GM18517 (cell line): ENCODE results near the gene NOD2.

Source experiments
- ATAC-seq: cut with Tn5 transposase; IDR thresholded peaks from one replicate; pipeline ENCODE4 v1.9.1; 2021; ENCODE audit warnings: mild to moderate bottlenecking, moderate library complexity; ENCODE audit not compliant: unreplicated experiment

The NOD2 gene

DNA sequence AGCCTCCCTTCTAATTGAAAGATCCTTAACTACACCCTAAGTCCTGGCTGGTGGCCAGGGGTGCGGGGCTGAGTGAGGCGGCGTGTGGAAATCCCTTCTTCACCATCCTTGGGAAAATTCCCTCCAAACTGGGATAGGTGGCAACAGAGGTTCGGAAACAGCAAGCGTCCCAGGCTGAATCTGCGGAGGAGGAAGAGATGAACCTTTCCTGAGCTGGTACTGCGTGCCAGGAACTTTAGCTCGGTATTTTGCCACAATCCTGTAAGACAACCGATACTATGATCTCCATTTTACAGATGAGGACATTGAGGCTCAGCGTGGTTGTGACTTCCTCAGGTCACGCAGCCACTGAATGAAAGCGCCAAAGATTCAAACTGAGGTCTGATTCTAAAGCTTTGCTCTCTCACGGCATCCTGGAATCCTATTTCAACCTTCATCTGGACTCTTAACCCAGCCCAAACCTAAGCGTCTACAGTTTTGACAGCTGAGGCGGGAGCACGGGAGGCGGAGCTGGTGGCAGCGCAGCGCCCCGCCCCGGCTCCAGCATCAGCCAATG lies 47.9 kb downstream of the NOD2 start:
- peak; percentile 4 for ATAC-seq

DNA sequence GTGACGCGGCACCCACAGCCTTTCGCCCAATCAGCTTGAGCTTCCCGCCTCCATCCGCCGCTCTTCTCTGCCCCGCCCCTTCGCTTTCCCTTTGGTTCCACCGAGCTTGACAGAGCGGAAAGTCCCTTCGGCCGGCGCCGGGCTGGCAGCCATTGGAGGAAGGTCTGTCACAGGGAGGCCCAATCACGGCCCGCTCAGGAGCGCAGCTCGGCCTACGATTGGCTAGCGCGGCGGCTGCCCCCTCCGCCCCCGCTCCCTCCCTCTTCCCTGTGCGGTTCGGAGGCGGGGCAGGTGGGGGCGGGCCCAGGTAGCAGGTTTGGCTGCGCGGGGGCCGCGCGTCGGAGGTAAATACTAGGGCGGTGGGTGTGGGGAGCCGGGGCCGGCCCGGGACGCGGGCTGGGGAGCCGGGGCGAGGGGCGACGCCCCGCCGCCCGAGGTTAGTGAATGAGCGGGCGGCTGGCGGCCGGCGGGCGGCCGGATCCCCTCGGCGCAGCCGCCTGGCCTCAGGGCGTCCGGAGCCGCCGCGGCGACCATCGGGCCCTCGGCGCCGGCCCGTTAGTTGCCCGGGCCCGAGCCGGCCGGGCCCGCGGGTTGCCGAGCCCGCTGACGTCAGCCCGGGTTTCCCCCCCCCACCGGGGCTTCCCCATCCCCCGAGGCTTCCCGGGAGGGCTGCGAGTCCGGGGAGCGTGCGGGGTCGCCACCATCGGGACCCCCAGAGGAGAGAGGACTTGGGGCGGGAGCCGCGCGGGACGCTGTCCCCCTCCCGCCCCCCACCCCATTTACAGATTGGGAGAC lies 48.6 kb downstream of the NOD2 start, which contains the start of gene CYLD:
TSS of gene CYLD (plus strand) at position 306 of the 795 bp plus-strand sequence. CDS start 7,613 bp downstream, outside the sequence.
- ATAC-seq, result peak; percentile 90

DNA sequence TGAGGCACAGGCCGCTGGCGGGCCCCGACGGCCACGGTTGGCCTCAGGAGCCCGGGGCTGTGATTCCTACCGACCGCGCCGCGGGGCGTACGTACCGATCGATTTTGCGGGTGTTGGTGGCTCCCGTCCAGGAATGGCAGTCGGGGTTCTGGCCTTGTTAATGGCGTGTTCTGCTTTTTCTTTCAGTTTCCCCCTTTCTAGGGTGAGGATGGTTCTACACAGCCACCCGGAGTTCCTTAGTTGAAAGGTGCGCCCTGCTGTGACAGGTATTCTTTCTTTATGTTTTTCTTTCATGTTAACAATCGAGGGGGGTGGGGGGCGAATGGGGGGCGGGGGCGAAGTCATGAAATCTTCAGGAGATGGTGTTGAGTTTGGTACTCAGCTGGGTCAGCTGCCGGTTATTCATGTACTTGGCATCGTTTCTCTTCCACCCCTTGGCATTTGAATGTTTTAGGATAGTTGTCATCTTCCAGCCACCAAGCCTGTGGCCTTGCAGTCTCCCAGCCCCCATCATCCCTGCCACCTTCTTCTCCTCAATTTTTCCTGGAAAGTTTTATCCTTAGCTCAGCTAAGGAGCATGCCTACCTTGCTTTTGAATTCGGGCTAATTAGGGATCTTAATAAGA lies 49.3 kb downstream of the NOD2 start:
- ATAC-seq, result no peak

DNA sequence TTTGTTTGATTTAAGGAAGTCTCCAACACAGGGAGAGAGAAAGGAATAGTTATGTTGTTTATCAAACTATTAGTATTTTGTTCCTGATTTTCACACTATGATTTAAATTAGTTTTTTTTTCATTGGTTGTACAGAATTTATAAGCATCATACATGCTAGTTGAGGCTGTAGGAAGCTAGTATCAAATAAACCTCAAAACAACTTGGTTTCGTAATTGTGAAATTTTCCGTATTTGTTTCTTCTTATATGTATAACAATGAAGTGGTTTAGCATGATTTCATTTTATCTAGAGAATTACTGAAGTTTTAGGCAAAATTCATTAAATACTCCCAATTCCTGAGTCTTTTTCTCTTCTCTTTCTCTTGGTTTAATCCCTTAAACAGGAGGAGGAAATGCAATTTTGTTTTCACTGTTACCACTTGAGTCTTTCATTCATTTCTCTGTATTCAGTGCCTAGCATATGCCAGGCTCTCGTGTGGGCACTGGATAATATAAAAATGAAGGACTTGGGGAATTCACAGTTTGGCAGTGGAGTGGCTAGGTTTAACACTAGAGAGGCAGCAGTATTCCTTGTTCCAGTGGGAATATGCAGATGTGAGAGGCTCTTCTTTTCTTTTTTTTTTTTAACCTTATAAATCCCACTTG lies 50.3 kb downstream of the NOD2 start:
- ATAC-seq, result no peak

DNA sequence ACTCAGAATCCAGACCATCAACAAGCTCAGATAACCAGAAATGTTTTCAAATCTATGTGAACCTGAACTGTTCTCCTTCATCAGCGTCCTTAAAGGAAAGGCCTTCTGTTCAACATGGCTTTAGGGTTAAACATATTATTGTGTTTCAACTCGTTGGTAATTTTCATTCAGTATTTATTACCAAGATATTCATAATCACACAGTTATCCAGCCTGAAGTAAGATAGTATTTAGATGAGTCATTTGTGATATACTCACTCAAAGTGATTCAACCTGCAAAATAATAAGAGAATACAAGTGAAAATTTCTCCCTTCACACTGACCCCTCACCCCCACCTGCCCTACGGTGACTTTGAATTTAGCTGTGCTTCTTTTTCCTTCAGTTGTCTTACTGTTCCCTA lies 51.5 kb downstream of the NOD2 start:
- no peak for ATAC-seq

DNA sequence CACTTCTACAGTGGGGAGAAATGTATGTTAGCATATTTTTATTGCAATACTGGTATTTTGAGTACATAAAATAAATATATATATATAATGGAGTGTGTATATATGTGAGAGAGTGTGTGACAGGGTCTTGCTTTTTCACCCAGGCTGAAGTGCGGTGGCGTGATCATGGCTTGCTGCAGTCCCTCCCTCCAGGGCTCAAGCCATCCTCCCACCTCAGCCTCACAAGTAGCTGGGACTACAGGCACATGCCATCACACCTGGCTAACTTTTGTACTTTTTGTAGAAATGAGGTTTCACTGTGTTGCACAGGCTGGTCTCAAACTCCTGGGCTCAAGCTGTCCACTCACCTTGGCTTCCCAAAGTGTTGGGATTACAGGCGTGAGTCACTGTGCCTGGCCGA lies 52.5 kb downstream of the NOD2 start:
- no peak for ATAC-seq

DNA sequence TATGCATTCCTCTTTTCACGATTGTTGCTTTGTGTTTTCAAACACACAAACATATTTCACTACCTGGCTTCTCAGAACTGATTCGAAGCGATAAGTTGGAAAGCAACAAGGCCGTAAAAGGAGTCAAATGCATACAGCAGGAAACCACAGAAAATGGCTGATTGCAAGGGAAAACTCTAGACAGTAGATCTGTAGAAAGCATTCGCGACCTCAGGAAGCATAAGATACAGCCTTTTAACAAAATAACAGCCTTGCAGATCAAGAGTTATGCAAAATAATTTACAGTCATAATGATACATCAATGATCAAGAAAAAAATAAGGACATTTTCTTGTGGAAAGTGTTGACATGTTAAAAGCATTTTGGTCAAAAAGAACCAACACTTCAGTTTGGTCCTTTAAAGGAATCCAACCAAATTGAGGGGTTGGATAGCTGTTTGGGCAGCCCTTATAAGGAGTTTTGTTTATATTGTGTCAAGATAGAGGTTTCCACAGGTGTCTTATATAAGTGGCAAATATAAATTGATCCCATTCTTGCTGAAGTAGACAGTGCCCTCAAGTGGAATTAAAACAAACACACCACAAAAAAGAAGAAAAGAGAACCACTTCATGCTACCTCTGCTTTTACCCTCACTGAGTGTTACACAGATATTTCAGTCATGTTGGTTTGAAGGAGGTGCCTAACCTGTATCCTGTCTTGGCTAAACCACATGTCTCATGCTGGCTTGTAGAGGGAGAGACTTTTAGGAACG lies 54.0 kb downstream of the NOD2 start:
- ATAC-seq, result no peak

DNA sequence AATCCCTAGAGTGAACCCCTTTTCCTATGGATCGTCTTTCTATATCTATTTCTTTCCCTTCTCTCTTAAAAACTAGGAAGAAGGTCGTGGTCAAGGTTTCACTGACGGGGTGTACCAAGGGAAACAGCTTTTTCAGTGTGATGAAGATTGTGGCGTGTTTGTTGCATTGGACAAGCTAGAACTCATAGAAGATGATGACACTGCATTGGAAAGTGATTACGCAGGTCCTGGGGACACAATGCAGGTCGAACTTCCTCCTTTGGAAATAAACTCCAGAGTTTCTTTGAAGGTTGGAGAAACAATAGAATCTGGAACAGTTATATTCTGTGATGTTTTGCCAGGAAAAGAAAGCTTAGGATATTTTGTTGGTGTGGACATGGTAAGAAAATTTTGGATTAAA lies 58.1 kb downstream of the NOD2 start:
- ATAC-seq, result no peak

DNA sequence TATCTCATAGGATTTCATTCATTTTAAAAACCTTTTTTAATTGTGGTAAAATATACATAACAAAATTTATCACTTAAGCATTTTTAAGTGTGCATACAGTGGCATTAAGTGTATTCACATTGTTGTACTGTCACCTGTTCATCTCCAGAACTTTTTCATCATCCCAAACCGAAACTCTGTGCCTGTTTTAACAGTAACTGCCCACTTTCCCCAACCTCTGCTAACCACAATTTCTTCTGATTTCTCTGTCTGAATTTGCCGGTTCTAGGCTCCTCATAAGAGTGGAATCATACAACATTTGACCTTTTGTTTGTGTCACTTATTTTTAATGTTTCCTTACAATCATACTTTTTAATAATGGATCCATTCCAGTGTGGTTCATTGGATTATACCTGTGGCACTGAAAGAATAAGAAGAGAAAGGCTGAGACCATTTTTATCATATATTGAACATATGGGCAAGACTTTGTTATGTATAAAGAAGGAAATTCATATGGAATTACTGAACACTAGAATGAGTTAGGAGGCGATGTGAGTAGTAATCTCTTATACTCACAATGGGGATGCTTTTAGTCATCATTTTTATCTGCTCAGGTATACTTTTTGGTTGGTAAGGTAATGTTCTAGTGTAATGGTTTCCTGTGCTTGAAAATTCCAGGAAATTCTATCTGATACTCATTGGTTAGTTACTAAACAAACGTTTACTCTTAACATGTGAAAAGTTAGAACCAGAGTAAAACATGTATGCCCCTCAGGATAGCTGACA lies 59.2 kb downstream of the NOD2 start:
- ATAC-seq, result no peak

DNA sequence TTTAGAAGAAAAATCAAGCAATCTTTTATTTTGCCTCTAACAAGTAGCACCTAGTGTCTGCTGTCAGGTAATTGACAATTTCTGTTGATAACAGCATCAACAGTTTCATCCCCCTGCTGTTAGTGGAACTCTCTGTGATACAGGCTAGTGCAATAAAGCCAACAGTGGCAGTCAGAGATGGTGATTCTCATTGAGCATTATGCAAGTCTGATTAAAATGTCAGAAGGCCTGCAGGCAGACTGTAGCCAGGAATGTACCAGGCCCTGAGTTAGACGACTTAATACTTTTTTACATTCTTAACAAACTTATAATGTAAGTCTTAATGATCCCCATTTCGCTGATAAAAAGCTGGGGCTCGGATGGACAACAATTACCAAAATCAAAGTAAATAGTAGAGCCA lies 63.1 kb downstream of the NOD2 start:
- ATAC-seq, result no peak

DNA sequence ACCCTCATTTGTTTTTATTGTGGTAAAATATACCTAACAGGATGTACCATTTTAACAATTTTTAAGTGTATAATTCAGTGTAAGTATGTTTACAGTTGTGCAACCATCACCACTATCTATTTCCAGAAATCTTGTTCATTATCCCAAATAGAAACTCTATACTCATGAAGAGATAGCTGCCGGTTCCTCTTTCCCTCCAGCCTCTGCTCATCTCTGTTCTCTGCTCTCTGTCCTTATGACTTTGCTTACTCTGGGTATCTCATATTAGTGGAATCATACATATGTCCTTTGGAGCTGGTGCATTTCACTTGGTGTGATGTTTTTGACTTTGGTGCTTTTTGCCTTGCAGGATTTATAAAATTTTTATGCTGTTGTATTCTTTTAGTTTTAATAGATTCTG lies 67.9 kb downstream of the NOD2 start:
- no peak for ATAC-seq

DNA sequence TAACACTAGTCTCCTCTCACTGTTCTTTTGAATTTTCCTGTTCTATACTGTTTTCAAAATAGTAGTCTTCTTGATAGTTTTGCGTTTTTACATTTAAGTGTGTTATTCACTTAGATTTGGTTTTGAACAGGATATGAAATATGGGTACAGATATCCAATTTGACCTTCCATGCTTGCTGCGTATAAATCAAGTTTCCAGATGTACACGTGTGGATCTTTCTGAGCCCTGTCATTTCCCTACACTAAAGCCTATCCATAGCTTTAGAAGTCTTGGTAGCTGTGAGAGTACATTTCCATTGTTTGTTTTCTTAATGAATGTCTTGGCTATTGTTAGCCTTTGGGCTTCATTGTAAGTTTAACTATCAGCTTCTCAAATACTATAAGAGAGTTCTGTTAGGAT lies 68.8 kb downstream of the NOD2 start:
- no peak for ATAC-seq

DNA sequence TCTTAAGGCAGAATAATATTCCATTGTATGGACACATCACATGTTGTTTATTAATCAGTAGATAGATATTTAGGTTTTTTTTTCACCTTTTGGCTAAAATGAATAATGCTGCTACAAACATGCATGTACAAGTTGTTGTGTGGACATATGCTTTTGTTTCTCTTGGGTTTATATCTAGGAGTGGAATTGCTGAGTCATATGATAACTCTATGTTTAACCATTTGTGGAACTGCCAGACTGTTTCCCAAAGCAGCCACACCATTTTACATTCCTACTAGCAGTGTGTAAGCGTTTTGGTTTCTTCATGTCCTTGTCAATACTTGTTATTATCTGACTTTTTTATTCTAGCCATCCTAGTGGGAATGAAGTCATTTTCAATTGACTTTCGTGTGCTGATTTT lies 69.8 kb downstream of the NOD2 start:
- ATAC-seq, result no peak

DNA sequence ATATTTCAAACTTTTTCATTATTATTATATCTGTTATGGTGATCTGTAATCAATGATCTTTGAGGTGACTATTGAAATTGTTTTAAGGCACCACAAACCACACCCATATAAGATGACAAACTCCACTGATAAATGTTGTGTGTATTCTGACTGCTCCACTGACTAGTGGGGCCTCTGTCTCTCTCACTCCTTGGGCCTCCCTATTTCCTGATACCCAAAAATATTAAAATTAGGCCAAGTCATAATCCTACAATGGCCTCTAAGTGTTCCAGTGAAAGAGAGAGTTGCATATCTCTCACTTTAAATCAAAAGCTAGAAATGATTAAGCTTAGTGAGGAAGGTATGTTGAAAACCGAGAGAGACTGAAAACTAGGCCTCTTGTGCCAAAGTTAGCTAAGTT lies 71.9 kb downstream of the NOD2 start:
- no peak for ATAC-seq

DNA sequence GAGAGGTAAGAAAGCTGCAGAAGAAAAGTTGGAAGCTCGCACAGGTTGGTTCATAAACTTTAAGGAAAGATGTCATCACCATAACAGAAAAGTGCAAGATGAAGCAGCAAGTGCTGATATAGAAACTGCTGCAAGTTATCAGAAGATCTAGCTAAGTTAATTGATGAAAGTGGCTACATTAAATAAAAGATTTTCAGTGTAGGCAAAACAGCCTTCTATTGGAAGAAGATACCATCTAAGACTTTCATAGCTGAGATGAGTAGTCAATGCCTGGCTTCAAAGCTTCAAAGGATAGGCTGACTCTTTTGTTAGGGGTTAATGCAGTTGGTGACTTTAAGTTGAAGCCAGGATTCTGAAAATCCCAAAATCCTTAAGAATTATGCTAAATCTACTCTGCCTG lies 72.5 kb downstream of the NOD2 start:
- ATAC-seq, result no peak

DNA sequence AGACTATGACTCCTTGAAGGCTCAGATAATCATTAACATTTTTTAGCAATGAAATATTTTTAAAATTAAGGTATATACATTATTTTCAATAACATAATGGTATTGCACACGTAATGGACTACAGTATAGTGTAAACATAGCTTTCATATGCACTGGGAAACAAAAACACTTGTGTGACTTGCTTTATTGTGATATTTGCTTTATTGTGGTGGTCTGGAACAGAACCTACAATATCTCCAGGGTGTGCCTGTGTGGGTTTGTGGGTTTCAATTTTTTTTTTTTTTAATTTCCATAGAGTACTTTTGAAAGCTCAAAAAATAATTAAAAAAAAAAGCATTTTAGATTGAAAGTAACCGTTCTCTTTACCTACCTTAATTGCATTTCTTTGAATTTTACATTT lies 73.8 kb downstream of the NOD2 start:
- ATAC-seq, result no peak

DNA sequence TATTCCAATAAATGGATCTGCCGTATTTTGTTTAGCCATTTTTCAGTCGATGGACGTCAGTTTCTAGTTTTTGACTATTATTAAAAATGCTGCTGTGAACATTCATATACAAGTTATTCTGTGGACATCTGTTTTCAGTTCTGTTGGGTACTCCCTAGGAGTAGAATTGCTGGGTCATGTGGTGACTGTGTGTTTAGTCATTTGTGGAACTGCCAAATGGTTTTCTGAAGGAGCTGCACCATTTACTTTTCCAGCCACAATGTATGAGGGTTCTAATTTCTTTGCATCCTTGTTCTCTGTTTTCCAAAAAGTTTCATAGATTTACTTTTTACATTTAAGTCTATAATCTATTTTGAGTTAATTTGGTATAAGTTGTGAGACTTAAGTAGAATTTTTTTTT lies 78.0 kb downstream of the NOD2 start:
- ATAC-seq, result no peak

DNA sequence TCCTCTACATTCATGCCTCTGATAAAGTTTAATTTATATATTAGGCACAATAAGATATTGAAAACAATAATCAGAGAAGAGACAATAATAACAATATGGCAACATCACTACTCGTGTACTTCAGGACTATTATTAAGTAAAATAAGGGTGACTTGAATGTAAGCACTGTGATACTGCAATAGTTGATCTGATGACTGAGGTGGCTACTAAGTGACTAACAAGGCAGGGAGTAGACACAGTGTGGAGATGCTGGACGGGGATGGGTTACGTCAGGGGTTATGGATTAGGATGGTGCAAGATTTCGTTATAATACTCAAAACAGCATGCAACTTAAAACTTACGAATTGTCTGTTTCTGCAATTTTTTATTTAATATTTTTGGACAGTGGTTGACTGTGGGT lies 81.0 kb downstream of the NOD2 start:
- no peak for ATAC-seq

DNA sequence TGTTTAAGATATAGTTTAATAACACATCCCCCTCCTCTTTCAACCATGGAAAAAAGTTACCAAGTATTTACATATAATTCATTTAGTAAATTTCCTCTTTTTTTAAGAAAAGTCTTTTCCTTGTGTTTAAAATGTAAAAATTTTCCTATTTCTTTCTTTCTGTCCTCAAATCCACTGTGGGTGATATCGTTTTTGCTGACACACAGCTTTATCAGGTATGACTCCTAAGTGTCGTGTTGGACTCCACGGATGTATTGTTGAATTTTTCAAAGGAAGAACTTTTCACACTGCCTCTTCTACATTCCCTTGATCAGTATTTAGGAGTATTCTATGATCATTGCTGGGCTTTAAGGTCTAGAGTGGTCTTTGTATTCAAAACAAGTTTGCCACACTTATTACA lies 81.6 kb downstream of the NOD2 start:
- no peak for ATAC-seq

DNA sequence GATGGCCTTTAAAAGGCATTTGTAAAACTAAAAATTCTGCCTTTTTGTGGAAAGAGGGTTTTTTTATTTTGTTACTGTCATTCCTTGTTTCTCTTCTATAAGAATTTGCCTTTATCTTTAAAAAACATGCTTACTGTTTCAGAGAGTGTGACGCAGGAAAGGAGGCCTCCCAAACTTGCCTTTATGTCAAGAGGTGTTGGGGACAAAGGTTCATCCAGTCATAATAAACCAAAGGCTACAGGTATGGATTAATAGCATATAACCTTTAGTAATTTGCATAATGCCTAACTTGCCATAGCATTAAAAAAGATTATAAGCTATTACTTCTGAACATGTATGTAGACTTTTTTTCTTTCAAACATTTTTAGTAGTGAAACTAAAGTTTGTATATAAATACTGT lies 82.6 kb downstream of the NOD2 start:
- ATAC-seq, result no peak
